ENCODE data around the gene GLMN. TPM values are rescaled to one million over a fixed set of nuclear protein-coding genes. Genes with fewer than 3 reads are reported as not detected.
A peak's percentile ranks its signal among the peaks of the same experiment; 100 is the strongest.

Gene GLMN
- total and polyA plus RNA-seq, 2 of the 13 experiments (the other 11 are each of a cell fraction or from before 2014, with no cell fraction given): 5.9 to 18.4 TPM

DNA sequence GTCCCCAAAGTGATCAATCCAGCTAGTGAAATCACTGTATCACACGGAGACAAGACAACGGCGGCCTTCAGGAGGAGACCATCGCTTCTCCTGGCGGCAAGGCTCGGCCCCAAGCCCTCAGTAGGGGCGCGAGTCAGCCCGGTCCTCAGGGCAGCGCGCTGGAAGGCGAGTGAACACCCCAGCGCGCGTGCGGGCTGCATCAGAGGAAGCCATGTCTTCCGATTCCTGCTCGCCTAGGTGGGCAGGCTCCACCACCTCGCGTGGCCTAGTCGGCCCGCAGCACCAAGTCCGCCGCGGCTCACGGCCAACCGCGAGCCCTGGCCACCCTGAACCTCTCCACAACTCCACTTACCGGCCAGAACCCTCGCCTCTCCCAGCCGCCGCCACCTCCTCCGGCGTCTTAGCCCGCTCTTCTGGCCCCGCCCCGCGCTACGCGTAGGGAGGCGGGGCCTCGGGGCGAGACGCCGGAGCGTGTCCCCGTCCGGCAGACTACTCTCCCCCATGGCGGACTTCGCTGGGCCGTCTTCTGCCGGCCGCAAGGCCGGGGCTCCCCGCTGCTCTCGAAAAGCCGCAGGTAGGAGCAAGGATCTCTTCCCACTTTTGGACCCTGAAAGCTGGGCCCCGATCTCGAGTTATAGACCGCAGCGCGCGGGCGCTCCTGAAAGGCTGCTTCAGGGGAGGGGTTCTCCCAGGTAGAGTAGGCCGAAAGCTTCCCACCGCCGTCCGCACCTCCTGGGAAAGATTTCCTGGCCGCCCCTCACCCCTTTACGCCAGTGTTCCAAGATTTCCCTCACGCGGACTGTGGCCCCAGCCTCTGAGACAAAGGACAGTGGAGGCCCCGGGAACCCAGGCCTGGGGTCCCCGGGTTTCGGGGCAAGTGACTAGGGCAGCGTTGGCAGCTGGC lies at the start of gene GLMN, which contains the start of gene RPAP2 (continued):
- no peak for TF ChIP-seq XRCC5 (optimal IDR thresholded peaks at IDR 0.05; ENCODE audit: low read length)
- peak; percentile 85; the same call in 1 of the 2 replicates for TF ChIP-seq CAMTA2 (CRISPR knock-in tag; IDR thresholded peaks at IDR 0.05; ENCODE audit: borderline replicate concordance)
- TF ChIP-seq ZNF101 (CRISPR knock-in tag; IDR thresholded peaks at IDR 0.05; ENCODE audit: borderline replicate concordance, low read depth): no peak
- TF ChIP-seq, protein P1, sequence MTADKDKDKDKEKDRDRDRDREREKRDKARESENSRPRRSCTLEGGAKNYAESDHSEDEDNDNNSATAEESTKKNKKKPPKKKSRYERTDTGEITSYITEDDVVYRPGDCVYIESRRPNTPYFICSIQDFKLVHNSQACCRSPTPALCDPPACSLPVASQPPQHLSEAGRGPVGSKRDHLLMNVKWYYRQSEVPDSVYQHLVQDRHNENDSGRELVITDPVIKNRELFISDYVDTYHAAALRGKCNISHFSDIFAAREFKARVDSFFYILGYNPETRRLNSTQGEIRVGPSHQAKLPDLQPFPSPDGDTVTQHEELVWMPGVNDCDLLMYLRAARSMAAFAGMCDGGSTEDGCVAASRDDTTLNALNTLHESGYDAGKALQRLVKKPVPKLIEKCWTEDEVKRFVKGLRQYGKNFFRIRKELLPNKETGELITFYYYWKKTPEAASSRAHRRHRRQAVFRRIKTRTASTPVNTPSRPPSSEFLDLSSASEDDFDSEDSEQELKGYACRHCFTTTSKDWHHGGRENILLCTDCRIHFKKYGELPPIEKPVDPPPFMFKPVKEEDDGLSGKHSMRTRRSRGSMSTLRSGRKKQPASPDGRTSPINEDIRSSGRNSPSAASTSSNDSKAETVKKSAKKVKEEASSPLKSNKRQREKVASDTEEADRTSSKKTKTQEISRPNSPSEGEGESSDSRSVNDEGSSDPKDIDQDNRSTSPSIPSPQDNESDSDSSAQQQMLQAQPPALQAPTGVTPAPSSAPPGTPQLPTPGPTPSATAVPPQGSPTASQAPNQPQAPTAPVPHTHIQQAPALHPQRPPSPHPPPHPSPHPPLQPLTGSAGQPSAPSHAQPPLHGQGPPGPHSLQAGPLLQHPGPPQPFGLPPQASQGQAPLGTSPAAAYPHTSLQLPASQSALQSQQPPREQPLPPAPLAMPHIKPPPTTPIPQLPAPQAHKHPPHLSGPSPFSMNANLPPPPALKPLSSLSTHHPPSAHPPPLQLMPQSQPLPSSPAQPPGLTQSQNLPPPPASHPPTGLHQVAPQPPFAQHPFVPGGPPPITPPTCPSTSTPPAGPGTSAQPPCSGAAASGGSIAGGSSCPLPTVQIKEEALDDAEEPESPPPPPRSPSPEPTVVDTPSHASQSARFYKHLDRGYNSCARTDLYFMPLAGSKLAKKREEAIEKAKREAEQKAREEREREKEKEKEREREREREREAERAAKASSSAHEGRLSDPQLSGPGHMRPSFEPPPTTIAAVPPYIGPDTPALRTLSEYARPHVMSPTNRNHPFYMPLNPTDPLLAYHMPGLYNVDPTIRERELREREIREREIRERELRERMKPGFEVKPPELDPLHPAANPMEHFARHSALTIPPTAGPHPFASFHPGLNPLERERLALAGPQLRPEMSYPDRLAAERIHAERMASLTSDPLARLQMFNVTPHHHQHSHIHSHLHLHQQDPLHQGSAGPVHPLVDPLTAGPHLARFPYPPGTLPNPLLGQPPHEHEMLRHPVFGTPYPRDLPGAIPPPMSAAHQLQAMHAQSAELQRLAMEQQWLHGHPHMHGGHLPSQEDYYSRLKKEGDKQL (CRISPR knock-in tag; IDR thresholded peaks at IDR 0.05; ENCODE audit: low read depth): 0 out of 2 replicates have a peak, but pooled peaks have one; percentile 18
- peak; percentile 39; the same call in 1 of the 2 replicates for TF ChIP-seq NR2C2 (CRISPR knock-in tag; IDR thresholded peaks at IDR 0.05; ENCODE audit: borderline replicate concordance)
- no peak for TF ChIP-seq ZNF75D (CRISPR knock-in tag; IDR thresholded peaks at IDR 0.05; ENCODE audit: borderline replicate concordance)
- TF ChIP-seq ZNF709 (CRISPR knock-in tag; IDR thresholded peaks at IDR 0.05): peak; percentile 85
- TF ChIP-seq, protein P2, sequence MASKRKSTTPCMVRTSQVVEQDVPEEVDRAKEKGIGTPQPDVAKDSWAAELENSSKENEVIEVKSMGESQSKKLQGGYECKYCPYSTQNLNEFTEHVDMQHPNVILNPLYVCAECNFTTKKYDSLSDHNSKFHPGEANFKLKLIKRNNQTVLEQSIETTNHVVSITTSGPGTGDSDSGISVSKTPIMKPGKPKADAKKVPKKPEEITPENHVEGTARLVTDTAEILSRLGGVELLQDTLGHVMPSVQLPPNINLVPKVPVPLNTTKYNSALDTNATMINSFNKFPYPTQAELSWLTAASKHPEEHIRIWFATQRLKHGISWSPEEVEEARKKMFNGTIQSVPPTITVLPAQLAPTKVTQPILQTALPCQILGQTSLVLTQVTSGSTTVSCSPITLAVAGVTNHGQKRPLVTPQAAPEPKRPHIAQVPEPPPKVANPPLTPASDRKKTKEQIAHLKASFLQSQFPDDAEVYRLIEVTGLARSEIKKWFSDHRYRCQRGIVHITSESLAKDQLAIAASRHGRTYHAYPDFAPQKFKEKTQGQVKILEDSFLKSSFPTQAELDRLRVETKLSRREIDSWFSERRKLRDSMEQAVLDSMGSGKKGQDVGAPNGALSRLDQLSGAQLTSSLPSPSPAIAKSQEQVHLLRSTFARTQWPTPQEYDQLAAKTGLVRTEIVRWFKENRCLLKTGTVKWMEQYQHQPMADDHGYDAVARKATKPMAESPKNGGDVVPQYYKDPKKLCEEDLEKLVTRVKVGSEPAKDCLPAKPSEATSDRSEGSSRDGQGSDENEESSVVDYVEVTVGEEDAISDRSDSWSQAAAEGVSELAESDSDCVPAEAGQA (IDR thresholded peaks at IDR 0.05; ENCODE audit: low read depth): no peak
- TF ChIP-seq, protein P2 (CRISPR knock-in tag; IDR thresholded peaks at IDR 0.05; ENCODE audit: borderline replicate concordance): no peak; the same call in 1 of the 2 replicates
- TF ChIP-seq, protein P3, sequence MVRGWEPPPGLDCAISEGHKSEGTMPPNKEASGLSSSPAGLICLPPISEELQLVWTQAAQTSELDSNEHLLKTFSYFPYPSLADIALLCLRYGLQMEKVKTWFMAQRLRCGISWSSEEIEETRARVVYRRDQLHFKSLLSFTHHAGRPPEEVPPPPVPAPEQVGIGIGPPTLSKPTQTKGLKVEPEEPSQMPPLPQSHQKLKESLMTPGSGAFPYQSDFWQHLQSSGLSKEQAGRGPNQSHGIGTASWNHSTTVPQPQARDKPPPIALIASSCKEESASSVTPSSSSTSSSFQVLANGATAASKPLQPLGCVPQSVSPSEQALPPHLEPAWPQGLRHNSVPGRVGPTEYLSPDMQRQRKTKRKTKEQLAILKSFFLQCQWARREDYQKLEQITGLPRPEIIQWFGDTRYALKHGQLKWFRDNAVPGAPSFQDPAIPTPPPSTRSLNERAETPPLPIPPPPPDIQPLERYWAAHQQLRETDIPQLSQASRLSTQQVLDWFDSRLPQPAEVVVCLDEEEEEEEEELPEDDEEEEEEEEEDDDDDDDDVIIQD (CRISPR knock-in tag; IDR thresholded peaks at IDR 0.05; ENCODE audit: low read depth): no peak
- peak; percentile 33; the same call in 1 of the 2 replicates for TF ChIP-seq PPARG (CRISPR knock-in tag; conservative IDR thresholded peaks at IDR 0.05)
- peak; percentile 69 for TF ChIP-seq THAP11 (CRISPR knock-in tag; IDR thresholded peaks at IDR 0.05)
- peak; percentile 67; the same call in 1 of the 2 replicates for TF ChIP-seq REL (CRISPR knock-in tag; conservative IDR thresholded peaks at IDR 0.05)
- TF ChIP-seq NFKB2 (CRISPR knock-in tag; IDR thresholded peaks at IDR 0.05; ENCODE audit: borderline replicate concordance): no peak
- TF ChIP-seq REPIN1 (CRISPR knock-in tag; IDR thresholded peaks at IDR 0.05; ENCODE audit: borderline replicate concordance, low read depth): peak; percentile 45
